ENCODE data around the gene RNF114.

GRCh38 chr20:49938173-49939163, 2.3 kb downstream of the RNF114 start:
- TF ChIP-seq CTCF (conservative IDR thresholded peaks at IDR 0.05; ENCODE audit: low read depth, low read length), result no peak
- TF ChIP-seq EZH2 (IDR thresholded peaks at IDR 0.05; ENCODE audit: borderline replicate concordance, low read depth, low read length, poor library complexity, severe bottlenecking), result no peak
